Measurements from ENCODE around the gene C18orf32. TPM values are rescaled to one million over a fixed set of nuclear protein-coding genes. Genes with fewer than 3 reads are reported as not detected.
"Not testable (repeated sequence)": the region's sequence is repeated elsewhere in the genome, so short reads cannot be mapped to it uniquely, and the experiment has no call there.

C18orf32 gene
- total RNA-seq, 1 donor, result 11.7 TPM

GRCh38 chr18:49481317-49481716 is 5.7 kb downstream of the C18orf32 start:
- DNase-seq (ENCODE audit: low read depth), result no peak
- no peak overlapping the region for H3K4me3 ChIP-seq (ENCODE audit: low read depth, low read length)
- TF ChIP-seq CTCF (IDR thresholded peaks at IDR 0.05; ENCODE audit: insufficient read depth, low read depth, low read length), result no peak

GRCh38 chr18:49479381-49480137 is 7.5 kb downstream of the C18orf32 start:
- no peak for DNase-seq (ENCODE audit: low read depth)
- no peak for TF ChIP-seq CTCF (IDR thresholded peaks at IDR 0.05; ENCODE audit: insufficient read depth, low read depth, low read length)
- H3K4me3 ChIP-seq (ENCODE audit: low read depth, low read length), result no peak overlapping the region

- DNase-seq (ENCODE audit: low read depth), result peak; percentile 84
- TF ChIP-seq CTCF (IDR thresholded peaks at IDR 0.05; ENCODE audit: insufficient read depth, low read depth, low read length), result no peak
- H3K4me3 ChIP-seq (ENCODE audit: low read depth, low read length), result no peak overlapping the region
These were observed 10.2 kb downstream of the C18orf32 start for GRCh38 chr18:49476664-49477411.

- H3K4me3 ChIP-seq (ENCODE audit: low read depth, low read length); DNase-seq (ENCODE audit: low read depth): not testable (repeated sequence)
These were observed 12.1 kb downstream of the C18orf32 start for GRCh38 chr18:49474935-49475334.

GRCh38 chr18:49473721-49474120 is 13.3 kb downstream of the C18orf32 start:
- H3K4me3 ChIP-seq (ENCODE audit: low read depth, low read length), result no peak overlapping the region
- TF ChIP-seq CTCF (IDR thresholded peaks at IDR 0.05; ENCODE audit: insufficient read depth, low read depth, low read length), result no peak
- DNase-seq (ENCODE audit: low read depth), result no peak

GRCh38 chr18:49472459-49472858 is 14.6 kb downstream of the C18orf32 start:
- TF ChIP-seq CTCF (IDR thresholded peaks at IDR 0.05; ENCODE audit: insufficient read depth, low read depth, low read length), result no peak
- DNase-seq (ENCODE audit: low read depth), result no peak

GRCh38 chr18:49471532-49471931 is 15.5 kb downstream of the C18orf32 start:
- TF ChIP-seq CTCF (IDR thresholded peaks at IDR 0.05; ENCODE audit: insufficient read depth, low read depth, low read length), result no peak
- H3K4me3 ChIP-seq (ENCODE audit: low read depth, low read length), result no peak overlapping the region
- DNase-seq (ENCODE audit: low read depth), result no peak

More at GRCh38 chr18:49472459-49472858, 14.6 kb downstream of the C18orf32 start:
- no peak overlapping the region for H3K4me3 ChIP-seq (ENCODE audit: low read depth, low read length)
